Suprapubic skin (tissue), 4 donors: ENCODE measurements around the gene STK10. TPM values are rescaled to one million over a fixed set of nuclear protein-coding genes. Genes with fewer than 3 reads are reported as not detected.

ENCODE experiments used
- DNase-seq, 2 donors: peaks; one replicate each; pipeline ENCODE4 v3.0.0-alpha.2; 2019; ENCODE audit warnings: low spot score in 2 of 2
- H3K27ac ChIP-seq: fragments of 200-600 bp; sonication (generic); one replicate; pipeline ENCODE4 v1.5.1; 2019
- H3K27me3 ChIP-seq: fragments of 200-600 bp; sonication (generic); one replicate; pipeline ENCODE4 v1.5.1; 2019
- H3K36me3 ChIP-seq: fragments of 200-600 bp; sonication (generic); one replicate; pipeline ENCODE4 v1.5.1; 2019
- H3K4me1 ChIP-seq: fragments of 200-600 bp; sonication (generic); one replicate; pipeline ENCODE4 v1.5.1; 2019
- H3K4me3 ChIP-seq: fragments of 200-600 bp; sonication (generic); one replicate; pipeline ENCODE4 v1.5.1; 2019; ENCODE audit warnings: mild to moderate bottlenecking
- H3K9me3 ChIP-seq: fragments of 200-600 bp; sonication (generic); one replicate; pipeline ENCODE4 v1.5.1; 2019
- CTCF ChIP-seq, 2 donors: fragments of 200-600 bp in 1 of 2; fragments of 450-650 bp in 1 of 2; sonication (generic) in 1 of 2; IDR thresholded peaks; one replicate each; pipeline ENCODE4 v1.5.1; 2016 to 2019; ENCODE audit warnings: antibody characterized with exemption in 2 of 2, mild to moderate bottlenecking in 1 of 2, moderate library complexity in 1 of 2
- EP300 ChIP-seq: sonication (generic); formaldehyde crosslinking; IDR thresholded peaks from one replicate; pipeline ENCODE4 v1.6.1; 2017; ENCODE audit warnings: antibody characterized with exemption
- POLR2A ChIP-seq, 2 donors: fragments of 450-650 bp; IDR thresholded peaks; one replicate each; pipeline ENCODE4 v1.6.1; 2017; ENCODE audit warnings: antibody characterized with exemption in 2 of 2, mild to moderate bottlenecking in 2 of 2, moderate library complexity in 2 of 2
- POLR2AphosphoS5 ChIP-seq, 3 donors: sonication (generic); formaldehyde crosslinking; IDR thresholded peaks; one replicate each; pipeline ENCODE4 v1.6.1; 2017; ENCODE audit warnings: antibody characterized with exemption in 3 of 3
- WGBS: methylation state at CpG from one replicate; pipeline ENCODE4 v1.1.5; 2018; 5-methylcytosine and 5-hydroxymethylcytosine counted together
- total RNA-seq, 4 donors: library from RNA; depleted of rRNA; stranded (reverse); fragments of >200 nt; gene quantifications; one replicate each; pipeline ENCODE4 v1.1.0, GENCODE V29; 2016

STK10 gene
- total RNA-seq, 4 donors from 2014 or later = 29.0 to 49.6 (median 36.9) TPM

- H3K4me3 ChIP-seq = no peak overlapping the region
- DNase-seq = no peak
- H3K9me3 ChIP-seq = no peaks in the 10 kb centered on the region
- H3K27me3 ChIP-seq = no peaks in the 10 kb centered on the region
- WGBS = 88% methylated on average over 16 of the region's 16 CpGs
- H3K4me1 ChIP-seq = peaks cover 4% of the 10 kb centered on the region
- no peak for TF ChIP-seq EP300
- no peak for TF ChIP-seq POLR2A (IDR thresholded peaks at IDR 0.05)
- TF ChIP-seq POLR2AphosphoS5 (IDR thresholded peaks at IDR 0.05) = no peak
- peaks cover 48% of the 10 kb centered on the region for H3K36me3 ChIP-seq
- no peak overlapping the region for H3K27ac ChIP-seq
Measured at GRCh38 chr5:172051643-172052339, 136.2 kb downstream of the STK10 start.

- H3K36me3 ChIP-seq = peaks cover 42% of the 10 kb centered on the region
- H3K4me3 ChIP-seq = no peak overlapping the region
- peaks cover 4% of the 10 kb centered on the region for H3K4me1 ChIP-seq
- H3K27me3 ChIP-seq = no peaks in the 10 kb centered on the region
- WGBS = 90% methylated on average over 4 of the region's 4 CpGs
- TF ChIP-seq EP300 (no peak), CTCF (IDR thresholded peaks at IDR 0.05) (no peak), POLR2AphosphoS5 (IDR thresholded peaks at IDR 0.05) (no peak), POLR2A (IDR thresholded peaks at IDR 0.05) (no peak)
- H3K9me3 ChIP-seq = no peaks in the 10 kb centered on the region
- H3K27ac ChIP-seq = no peak overlapping the region
- no peak for DNase-seq
Measured at GRCh38 chr5:172050080-172050479, 137.9 kb downstream of the STK10 start.

- no peak for DNase-seq
- H3K36me3 ChIP-seq = peaks cover 37% of the 10 kb centered on the region
- no peaks in the 10 kb centered on the region for H3K9me3 ChIP-seq
- WGBS = 84% methylated on average over 12 of the region's 12 CpGs
- H3K4me1 ChIP-seq = peaks cover 5% of the 10 kb centered on the region
- H3K27ac ChIP-seq = no peak overlapping the region
- no peaks in the 10 kb centered on the region for H3K27me3 ChIP-seq
- TF ChIP-seq POLR2AphosphoS5 (IDR thresholded peaks at IDR 0.05) = no peak
- no peak for TF ChIP-seq EP300
- no peak for TF ChIP-seq CTCF (IDR thresholded peaks at IDR 0.05)
- no peak for TF ChIP-seq POLR2A (IDR thresholded peaks at IDR 0.05)
- no peak overlapping the region for H3K4me3 ChIP-seq
Measured at GRCh38 chr5:172049226-172049796, 138.7 kb downstream of the STK10 start.

- DNase-seq = no peak
- WGBS = 94% methylated on average over 12 of the region's 12 CpGs
- Histone ChIP-seq H3K27ac (no peak overlapping the region), H3K9me3 (no peaks in the 10 kb centered on the region), H3K4me1 (peaks cover 12% of the 10 kb centered on the region), H3K27me3 (no peaks in the 10 kb centered on the region), H3K4me3 (no peak overlapping the region), H3K36me3 (peaks cover 37% of the 10 kb centered on the region)
- TF ChIP-seq POLR2A (IDR thresholded peaks at IDR 0.05) = no peak
- no peak for TF ChIP-seq CTCF (IDR thresholded peaks at IDR 0.05)
Measured at GRCh38 chr5:172048539-172049101, 139.4 kb downstream of the STK10 start.

GRCh38 chr5:172048170-172048422, 139.9 kb downstream of the STK10 start:
- no peak overlapping the region for H3K4me3 ChIP-seq
- DNase-seq = no peak
- no peak overlapping the region for H3K27ac ChIP-seq
- peaks cover 14% of the 10 kb centered on the region for H3K4me1 ChIP-seq
- peaks cover 36% of the 10 kb centered on the region for H3K36me3 ChIP-seq
- no peak for TF ChIP-seq EP300
- no peak for TF ChIP-seq POLR2AphosphoS5 (IDR thresholded peaks at IDR 0.05)
- no peak for TF ChIP-seq POLR2A (IDR thresholded peaks at IDR 0.05)
- no peak for TF ChIP-seq CTCF (IDR thresholded peaks at IDR 0.05)
- no peaks in the 10 kb centered on the region for H3K27me3 ChIP-seq
- no peaks in the 10 kb centered on the region for H3K9me3 ChIP-seq
- WGBS = 86% methylated on average over 1 of the region's 1 CpG
